Stromal cell of bone marrow (primary cell): ENCODE results near the gene ATP1B3.
"Not testable (repeated sequence)": the region's sequence is repeated elsewhere in the genome, so short reads cannot be mapped to it uniquely, and the experiment has no call there.

ENCODE experiments used
- DNase-seq: peaks from one replicate; pipeline ENCODE4 v3.0.0-alpha.2; 2012; ENCODE audit warnings: low read depth

ATP1B3 gene

DNA sequence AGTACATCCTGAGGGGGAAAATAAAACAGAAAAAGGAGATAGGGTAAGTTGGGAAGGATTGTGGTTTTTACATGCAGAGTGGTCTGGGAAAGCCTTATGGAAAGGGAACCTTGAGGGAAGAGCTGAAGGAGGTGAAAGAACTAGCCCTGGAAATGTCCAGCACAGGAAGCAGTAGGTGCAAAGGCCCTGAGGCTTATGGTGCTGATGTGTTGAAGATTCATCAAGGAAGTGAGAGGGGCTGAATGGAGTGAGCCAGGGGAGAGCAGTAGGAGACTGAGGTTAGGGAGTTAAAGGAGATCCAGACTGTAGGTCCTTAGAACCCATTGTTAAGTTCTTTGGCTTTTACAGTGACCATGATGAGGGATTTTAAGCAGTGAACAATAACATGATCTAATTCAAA lies 33.0 kb downstream of the ATP1B3 start:
- no peak for DNase-seq

DNA sequence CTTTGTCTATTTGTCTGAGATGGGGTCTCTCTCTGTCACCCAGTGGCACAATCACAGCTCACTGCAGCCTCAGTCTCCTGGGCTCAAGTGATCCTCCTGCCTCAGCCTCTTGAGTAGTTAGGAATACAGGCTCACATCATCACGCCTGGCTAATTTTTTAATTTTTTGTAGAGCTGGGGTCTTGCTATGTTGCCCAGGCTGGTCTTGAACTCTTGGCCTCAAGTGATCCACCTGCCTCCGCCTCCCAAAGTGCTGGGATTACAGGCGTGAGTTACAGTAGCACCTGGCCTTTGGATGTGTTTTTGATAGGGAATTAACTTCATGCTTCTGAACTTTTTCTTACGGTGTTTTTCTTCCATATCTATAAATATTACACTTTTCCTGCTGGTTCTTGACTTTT lies 33.5 kb downstream of the ATP1B3 start:
- not testable (repeated sequence) for DNase-seq

DNA sequence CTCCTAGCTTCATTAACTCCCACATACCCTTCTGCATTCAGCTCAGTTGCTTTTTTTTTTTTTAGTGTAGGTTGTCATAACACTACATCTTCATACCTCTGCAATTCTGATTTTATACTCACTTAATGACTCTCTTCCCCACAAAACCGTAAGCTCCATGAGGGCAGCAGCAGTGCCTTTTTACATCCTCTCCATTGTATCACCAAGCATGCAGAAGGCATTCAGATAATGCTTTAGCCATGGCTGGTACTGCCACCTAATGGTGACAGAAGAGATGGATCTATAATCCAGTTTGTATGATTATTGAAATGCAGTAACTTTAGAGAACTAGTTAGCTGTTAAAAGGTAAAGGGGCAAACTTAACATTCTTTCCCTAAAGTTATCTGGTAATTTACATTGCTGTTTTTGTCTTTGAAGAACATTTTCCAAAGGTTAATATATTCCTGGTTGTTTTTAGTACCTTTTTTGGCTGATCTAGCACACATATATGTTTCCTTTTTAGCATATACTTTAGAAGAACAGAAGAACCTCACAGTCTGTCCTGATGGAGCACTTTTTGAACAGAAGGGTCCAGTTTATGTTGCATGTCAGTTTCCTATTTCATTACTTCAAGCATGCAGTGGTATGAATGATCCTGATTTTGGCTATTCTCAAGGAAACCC lies 36.8 kb downstream of the ATP1B3 start:
- peak; percentile 29 for DNase-seq

DNA sequence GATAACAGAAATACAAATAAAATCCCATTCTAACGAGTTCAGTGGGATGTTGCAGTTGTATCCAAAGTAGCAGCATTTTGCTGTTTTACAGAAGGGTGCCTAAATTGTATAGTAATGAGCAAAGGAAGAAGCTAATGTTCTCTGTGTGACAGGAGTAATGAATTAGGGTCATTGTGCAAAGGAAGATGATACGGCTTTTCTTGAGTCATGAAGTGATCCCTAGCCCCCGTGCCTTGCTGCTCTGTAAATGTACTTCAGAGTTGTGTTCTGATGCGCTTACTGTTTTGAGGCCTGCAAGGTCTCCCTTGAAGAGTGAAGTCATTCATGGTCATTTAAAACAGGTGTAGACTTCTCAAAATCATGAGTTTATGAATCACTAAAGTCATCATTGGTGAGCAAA lies 37.9 kb downstream of the ATP1B3 start:
- no peak for DNase-seq

GRCh38 chr3:141915016-141915415 lies 38.6 kb downstream of the ATP1B3 start:
- no peak for DNase-seq

DNA sequence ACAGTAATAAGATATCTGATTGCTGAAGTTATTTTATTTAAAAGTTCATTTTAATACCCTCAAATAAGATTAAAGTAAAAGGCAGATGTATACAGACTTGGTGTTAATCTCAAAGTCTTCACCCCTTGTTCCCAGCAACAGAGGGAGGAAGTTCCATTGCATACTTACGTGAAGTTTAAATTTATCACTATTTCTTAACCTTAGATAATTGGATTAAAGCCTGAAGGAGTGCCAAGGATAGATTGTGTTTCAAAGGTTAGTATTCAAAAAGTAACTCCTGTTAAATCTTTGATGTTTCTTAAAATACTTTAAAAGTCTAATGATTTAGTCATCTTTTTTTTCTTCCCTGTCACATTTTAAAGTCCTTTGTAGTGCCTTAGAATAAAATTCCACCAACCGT lies 39.3 kb downstream of the ATP1B3 start:
- no peak for DNase-seq

GRCh38 chr3:141920701-141921100 lies 44.3 kb downstream of the ATP1B3 start:
- DNase-seq: no peak

- DNase-seq: no peak
Measured at GRCh38 chr3:141921316-141921715, 44.9 kb downstream of the ATP1B3 start.

GRCh38 chr3:141925677-141926076 lies 49.2 kb downstream of the ATP1B3 start:
- DNase-seq: not testable (repeated sequence)

- no peak for DNase-seq
Measured at GRCh38 chr3:141926929-141927328, 50.5 kb downstream of the ATP1B3 start.

- no peak for DNase-seq
Measured at GRCh38 chr3:141928631-141929270, 52.3 kb downstream of the ATP1B3 start.

DNA sequence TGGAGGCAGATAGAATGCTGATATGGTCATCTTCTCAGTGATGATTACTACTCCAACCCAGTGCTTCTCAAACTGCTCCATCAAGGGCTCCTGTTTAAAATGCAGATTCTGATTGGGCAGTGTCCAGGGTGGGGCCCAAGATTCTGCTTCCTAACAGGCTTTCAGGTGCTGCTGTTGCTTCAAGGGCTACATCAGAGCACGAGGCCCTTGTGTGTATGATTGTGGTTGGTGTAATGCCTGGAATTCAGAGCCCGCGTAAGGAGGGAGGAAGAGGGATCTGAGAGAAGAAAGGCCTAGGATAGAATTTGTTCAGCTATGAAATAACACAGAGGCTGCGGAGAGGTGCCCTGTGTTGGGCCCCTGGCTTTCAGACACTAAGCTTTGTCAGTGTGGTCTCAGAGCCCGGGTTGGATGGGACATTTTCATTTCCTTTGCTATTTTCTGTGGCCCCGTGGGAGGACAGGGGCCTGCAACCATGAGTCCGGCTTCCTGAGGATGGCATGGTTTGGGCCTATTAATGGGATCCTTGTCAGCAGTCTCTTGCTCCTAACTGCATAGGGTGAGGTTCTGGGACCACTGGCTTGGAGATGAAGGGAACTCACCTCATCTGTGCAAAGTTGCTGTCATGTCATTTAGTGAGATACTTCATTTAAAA lies 53.0 kb downstream of the ATP1B3 start:
- DNase-seq: no peak

GRCh38 chr3:141930801-141931200 lies 54.4 kb downstream of the ATP1B3 start:
- no peak for DNase-seq

- no peak for DNase-seq
Measured at GRCh38 chr3:141933421-141934300, 57.2 kb downstream of the ATP1B3 start.

- no peak for DNase-seq
Measured at GRCh38 chr3:141934354-141934753, 57.9 kb downstream of the ATP1B3 start.

DNA sequence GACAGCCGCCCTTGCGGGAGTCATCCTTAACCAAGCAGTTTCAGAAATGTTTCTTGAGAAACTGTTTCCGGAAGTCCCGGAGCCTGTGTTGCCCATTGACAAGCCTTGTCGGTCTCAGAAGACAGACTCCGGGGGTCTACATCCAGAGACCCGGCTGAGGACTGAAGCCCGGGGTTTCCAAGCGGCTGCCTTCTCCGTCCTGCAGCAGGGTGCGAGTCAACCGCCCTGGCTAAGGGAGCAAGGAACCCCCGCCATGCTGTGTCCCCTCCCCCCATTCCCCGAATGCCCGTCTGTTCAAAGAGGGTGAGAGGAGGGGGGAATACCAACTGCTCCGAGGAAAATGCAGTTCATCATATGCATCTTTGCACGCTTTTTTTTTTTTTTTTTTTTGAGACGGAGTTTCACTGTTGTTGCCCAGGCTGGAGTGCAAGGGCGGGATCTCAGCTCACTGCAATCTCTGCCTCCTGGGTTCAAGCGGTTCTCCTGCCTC lies 61.6 kb downstream of the ATP1B3 start:
- no peak for DNase-seq

- DNase-seq: no peak
Measured at GRCh38 chr3:141939759-141940158, 63.3 kb downstream of the ATP1B3 start.

- DNase-seq: peak; percentile 43
Measured at GRCh38 chr3:141940194-141940776, 63.8 kb downstream of the ATP1B3 start.

DNA sequence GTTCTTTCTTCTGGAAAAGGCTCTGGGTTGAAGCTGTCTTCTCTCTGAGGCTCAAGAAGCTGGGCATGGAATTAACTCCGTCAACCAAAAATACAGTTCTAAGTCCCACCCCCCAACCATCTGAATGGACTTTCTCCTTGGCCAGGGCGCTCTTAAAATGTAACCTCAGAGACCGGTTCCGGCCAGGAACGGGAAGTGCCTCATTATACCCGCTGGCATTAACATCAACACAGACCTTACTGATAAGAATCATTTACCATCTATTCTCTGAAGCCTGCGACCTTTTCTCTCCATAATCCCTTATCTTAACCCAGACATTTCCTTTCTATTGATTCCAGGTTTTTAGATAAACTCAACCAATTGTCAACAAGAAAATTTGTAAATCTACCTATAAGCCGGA lies 64.7 kb downstream of the ATP1B3 start:
- no peak for DNase-seq

GRCh38 chr3:141942006-141942405 lies 65.6 kb downstream of the ATP1B3 start:
- DNase-seq: no peak

DNA sequence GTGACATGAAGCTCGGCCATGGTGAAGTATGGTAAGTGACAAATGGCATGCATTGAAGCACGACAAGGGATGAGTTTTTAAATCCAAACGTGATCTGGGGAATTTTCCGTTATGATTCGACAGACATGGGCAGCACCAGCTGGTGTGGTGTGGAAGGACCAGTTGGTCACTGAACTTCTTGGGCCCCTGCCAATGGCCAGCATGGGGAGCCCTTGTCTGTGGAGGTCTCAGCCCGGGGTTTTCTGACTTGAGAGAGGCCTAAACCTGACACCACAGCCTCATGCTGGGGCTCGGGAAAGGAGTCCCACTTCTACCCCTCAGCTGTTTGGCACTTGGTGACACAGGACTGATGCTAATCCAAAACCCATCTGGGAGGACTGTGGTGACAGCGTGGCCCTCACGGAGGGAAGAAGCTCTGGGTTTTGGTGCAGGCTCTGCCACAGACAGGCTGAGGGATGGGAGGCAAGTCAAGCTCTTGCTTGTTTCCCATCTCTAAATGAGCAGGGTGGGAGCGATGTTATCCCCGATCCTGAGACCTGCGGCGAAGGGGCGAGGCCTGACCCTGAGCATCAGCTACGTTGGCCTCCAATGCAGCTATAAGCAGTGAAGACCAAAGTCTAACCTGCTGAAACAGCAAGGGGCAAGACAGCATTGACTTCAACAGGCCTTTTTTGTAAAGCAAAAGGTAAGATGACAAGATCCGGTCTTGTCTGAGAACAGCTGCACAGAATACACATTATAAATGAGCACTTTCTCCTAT lies 69.5 kb downstream of the ATP1B3 start:
- DNase-seq: no peak
